Esophagus muscularis mucosa (tissue), 4 donors: ENCODE measurements around the gene CACNA1G. TPM values are rescaled to one million over a fixed set of nuclear protein-coding genes. Genes with fewer than 3 reads are reported as not detected.

Experiments
- DNase-seq: peaks from one replicate; pipeline ENCODE4 v3.0.0-alpha.2; 2017; ENCODE audit errors: extremely low spot score
- H3K27ac ChIP-seq, 4 donors: fragments of 200-600 bp; sonication (generic); replicated peaks in 1 of 4; 1 replicate in 3 of 4; 2 replicates in 1 of 4; pipeline ENCODE4 v1.5.1; 2016 to 2019; ENCODE audit warnings: mild to moderate bottlenecking in 1 of 4
- H3K27me3 ChIP-seq, 4 donors: fragments of 200-600 bp; sonication (generic); one replicate each; pipeline versions ENCODE4 v1.5.1 to v1.6.0; 2016 to 2019
- H3K36me3 ChIP-seq, 4 donors: fragments of 200-600 bp; sonication (generic); one replicate each; pipeline ENCODE4 v1.5.1; 2016 to 2019
- H3K4me1 ChIP-seq, 4 donors: fragments of 200-600 bp; sonication (generic); one replicate each; pipeline ENCODE4 v1.5.1; 2016 to 2019
- H3K4me3 ChIP-seq, 4 donors: fragments of 200-600 bp; sonication (generic); 1 replicate in 2 of 4; 2 replicates in 2 of 4; pipeline ENCODE4 v1.5.1; 2016 to 2019; ENCODE audit warnings: mild to moderate bottlenecking in 4 of 4, moderate library complexity in 1 of 4
- H3K9me3 ChIP-seq, 4 donors: fragments of 200-600 bp; sonication (generic); 1 replicate in 3 of 4; 2 replicates in 1 of 4; pipeline ENCODE4 v1.5.1; 2016 to 2019
- EP300 ChIP-seq: sonication (generic); formaldehyde crosslinking; IDR thresholded peaks from one replicate; pipeline ENCODE4 v1.6.1; 2017; ENCODE audit warnings: antibody characterized with exemption
- POLR2A ChIP-seq: fragments of 450-650 bp; IDR thresholded peaks from one replicate; pipeline ENCODE4 v1.6.1; 2017; ENCODE audit warnings: antibody characterized with exemption, moderate library complexity, mild to moderate bottlenecking, low read depth
- POLR2AphosphoS5 ChIP-seq, 2 donors: sonication (generic); formaldehyde crosslinking; IDR thresholded peaks; one replicate each; pipeline ENCODE4 v1.6.1; 2017; ENCODE audit warnings: antibody characterized with exemption in 2 of 2
- WGBS: methylation state at CpG from one replicate; pipeline ENCODE4 v1.1.5; 2018; 5-methylcytosine and 5-hydroxymethylcytosine counted together
- intact Hi-C: fragments of 100-400 bp; cut with DNase I; formaldehyde crosslinking; loops from one replicate; pipeline ENCODE4 v1.15.1; 2023
- total RNA-seq, 4 donors: library from RNA; depleted of rRNA; stranded (reverse); fragments of >200 nt; gene quantifications; one replicate each; pipeline versions ENCODE4 v1.1.0 to v1.2.1, GENCODE V29; 2016
- TF ChIP-seq, protein P1 (sequence below), 3 experiments: fragments of 200-600 bp in 2 of 3; fragments of 450-650 bp in 1 of 3; sonication (generic) in 2 of 3; IDR thresholded peaks; one replicate each; pipeline ENCODE4 v1.5.1; 2017 to 2019; ENCODE audit warnings: antibody characterized with exemption in 3 of 3, mild to moderate bottlenecking in 2 of 3, moderate library complexity in 1 of 3

CACNA1G gene
- total RNA-seq: under 1 TPM in 3 of 4 donors, not detected in 1; 0.39 to 0.63 (median 0.50) TPM

DNA sequence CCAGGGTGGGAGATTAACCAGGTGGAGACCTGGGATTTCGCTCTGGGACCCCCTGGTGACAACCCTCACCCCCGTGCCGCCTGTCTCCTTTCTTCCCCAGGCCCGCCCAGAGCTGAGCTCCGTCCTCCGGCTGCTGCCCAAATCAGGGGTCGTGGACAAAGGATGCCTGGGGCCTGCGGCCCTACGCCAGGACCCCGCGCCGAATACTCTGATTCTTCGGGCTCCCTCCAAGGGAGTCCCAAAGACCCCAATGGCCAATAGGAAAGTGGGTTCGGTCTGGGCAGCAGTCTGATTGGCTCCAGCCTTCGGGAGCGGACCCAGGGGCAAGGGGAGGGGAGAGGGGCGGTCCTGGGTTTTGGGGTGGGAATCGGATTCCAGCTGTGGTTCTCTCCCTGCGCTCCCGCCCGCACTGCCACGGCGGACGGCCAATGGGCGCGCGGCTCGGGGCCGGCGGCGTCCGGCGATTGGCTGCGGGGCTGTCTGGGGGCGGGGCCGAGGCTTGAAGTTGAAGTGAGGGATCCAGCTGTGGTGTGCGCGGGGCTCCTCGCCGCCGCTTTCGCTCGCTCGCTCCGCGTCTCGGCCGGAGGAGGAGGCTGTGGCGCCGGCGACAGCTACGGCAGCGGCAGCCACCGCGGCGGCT, at the start of gene CACNA1G:
Gene CACNA1G, plus strand, starts transcription at position 531 of the 640 bp plus-strand sequence. CDS start 745 bp downstream, outside the sequence.
- intact Hi-C loops: loop anchor here (5.0 kb wide), 1 partner anchor 127 kb away; no protein-coding TSS in a partner anchor
- H3K36me3 ChIP-seq: peaks cover 3 to 14% (median 11%) of the 10 kb centered on the region in 4 donors
- TF ChIP-seq, protein P1, sequence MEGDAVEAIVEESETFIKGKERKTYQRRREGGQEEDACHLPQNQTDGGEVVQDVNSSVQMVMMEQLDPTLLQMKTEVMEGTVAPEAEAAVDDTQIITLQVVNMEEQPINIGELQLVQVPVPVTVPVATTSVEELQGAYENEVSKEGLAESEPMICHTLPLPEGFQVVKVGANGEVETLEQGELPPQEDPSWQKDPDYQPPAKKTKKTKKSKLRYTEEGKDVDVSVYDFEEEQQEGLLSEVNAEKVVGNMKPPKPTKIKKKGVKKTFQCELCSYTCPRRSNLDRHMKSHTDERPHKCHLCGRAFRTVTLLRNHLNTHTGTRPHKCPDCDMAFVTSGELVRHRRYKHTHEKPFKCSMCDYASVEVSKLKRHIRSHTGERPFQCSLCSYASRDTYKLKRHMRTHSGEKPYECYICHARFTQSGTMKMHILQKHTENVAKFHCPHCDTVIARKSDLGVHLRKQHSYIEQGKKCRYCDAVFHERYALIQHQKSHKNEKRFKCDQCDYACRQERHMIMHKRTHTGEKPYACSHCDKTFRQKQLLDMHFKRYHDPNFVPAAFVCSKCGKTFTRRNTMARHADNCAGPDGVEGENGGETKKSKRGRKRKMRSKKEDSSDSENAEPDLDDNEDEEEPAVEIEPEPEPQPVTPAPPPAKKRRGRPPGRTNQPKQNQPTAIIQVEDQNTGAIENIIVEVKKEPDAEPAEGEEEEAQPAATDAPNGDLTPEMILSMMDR (IDR thresholded peaks at IDR 0.05): no peak
- peak in 1 of 2 donors; percentile 39 for TF ChIP-seq POLR2AphosphoS5 (IDR thresholded peaks at IDR 0.05)
- H3K9me3 ChIP-seq: no peaks in the 10 kb centered on the region
- peak within 1 kb of the TSS; percentile 58 to 73 (median 62) for H3K4me3 ChIP-seq
- peak; percentile 98 for DNase-seq
- H3K4me1 ChIP-seq: peaks cover 41 to 61% (median 56%) of the 10 kb centered on the region in 4 donors
- WGBS: 0% methylated on average over 22 of the region's 56 CpGs
- H3K27me3 ChIP-seq: peaks cover 3 to 96% (median 50%) of the 10 kb centered on the region in 4 donors
- no peak within 1 kb of the TSS for H3K27ac ChIP-seq

DNA sequence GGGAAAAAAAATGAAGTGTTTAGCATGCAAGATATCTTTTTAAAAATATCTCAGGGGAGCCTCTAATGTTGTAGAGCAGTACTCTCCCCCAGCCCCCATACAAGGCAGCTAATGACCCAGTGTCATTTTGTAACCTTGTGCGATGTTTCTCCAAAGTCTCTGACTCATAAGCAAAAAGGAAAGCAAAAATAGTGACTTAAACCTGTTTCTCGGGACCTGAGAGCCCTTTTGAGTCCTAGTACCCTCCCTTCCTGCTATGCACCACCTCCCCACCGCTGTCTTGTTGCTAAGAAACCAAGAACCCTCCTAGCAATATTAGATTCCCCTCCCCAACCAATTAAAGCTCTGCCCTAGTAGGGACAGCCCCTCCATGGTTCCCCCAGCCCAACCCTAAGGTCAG, 49.5 kb upstream of the CACNA1G start:
- Histone ChIP-seq H3K27me3 (no peaks in the 10 kb centered on the region), H3K9me3 (no peaks in the 10 kb centered on the region), H3K27ac (no peak overlapping the region), H3K4me1 (peaks cover 29 to 35% (median 31%) of the 10 kb centered on the region in 4 donors), H3K36me3 (no peaks in the 10 kb centered on the region), H3K4me3 (no peak overlapping the region)
- intact Hi-C loops: no loop called here
- no peak for DNase-seq
- TF ChIP-seq POLR2AphosphoS5 (IDR thresholded peaks at IDR 0.05): no peak
- no peak for TF ChIP-seq EP300
- TF ChIP-seq POLR2A: no peak
- TF ChIP-seq, protein P1 (IDR thresholded peaks at IDR 0.05): no peak
- WGBS: 61% methylated on average over 3 of the region's 3 CpGs

DNA sequence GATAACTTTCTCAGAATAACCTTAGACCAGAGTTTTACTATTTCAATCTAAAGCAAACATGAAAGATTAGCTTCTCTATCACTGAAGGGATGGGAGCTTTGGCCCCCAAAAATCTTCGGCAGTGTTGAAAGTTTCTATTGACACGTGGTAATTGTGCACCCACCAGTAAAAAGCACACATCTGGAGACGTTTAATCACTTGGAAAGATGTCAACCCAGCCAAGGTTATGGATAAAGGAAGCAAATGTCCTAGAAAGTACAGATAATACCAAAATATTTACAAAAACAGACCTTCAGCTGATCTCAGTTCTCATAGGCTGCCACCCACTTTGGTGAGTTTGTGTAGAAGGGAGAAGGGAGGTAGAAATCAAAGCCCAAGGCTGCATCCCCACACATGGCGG, 47.0 kb upstream of the CACNA1G start:
- no peak overlapping the region for H3K27ac ChIP-seq
- intact Hi-C loops: no loop called here
- DNase-seq: no peak
- H3K27me3 ChIP-seq: no peaks in the 10 kb centered on the region
- H3K9me3 ChIP-seq: no peaks in the 10 kb centered on the region
- H3K4me3 ChIP-seq: no peak overlapping the region
- H3K36me3 ChIP-seq: no peaks in the 10 kb centered on the region
- H3K4me1 ChIP-seq: peaks cover 21 to 26% (median 24%) of the 10 kb centered on the region in 4 donors
- TF ChIP-seq POLR2AphosphoS5 (IDR thresholded peaks at IDR 0.05) (no peak), POLR2A (no peak), EP300 (no peak)
- TF ChIP-seq, protein P1 (IDR thresholded peaks at IDR 0.05): no peak
- 67% methylated on average over 4 of the region's 4 CpGs for WGBS

DNA sequence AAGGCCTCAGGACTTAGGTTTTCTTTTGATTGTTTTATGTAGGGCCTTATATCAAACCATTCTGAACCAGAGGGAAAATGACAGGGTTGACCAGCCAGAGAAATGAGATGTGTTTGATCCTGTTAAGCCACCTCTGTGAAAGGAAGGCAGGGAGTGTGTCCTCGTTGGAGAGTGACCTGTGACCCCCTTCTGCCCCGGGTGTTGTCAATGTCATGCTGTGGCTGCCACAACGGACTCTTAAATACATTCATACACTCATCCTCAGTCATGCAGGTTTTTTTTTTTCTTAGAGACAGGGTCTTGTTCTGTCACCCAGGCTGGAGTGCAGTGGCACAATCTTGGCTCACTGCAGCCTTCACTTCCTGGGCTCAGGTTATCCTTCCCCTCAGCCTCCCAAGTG, 46.1 kb upstream of the CACNA1G start:
- Histone ChIP-seq H3K27ac (peak overlapping the region in 1 of 4 donors; percentile 45), H3K36me3 (no peaks in the 10 kb centered on the region), H3K4me1 (peaks cover 13 to 22% (median 17%) of the 10 kb centered on the region in 4 donors), H3K9me3 (no peaks in the 10 kb centered on the region), H3K27me3 (no peaks in the 10 kb centered on the region), H3K4me3 (no peak overlapping the region)
- DNase-seq: no peak
- WGBS: 82% methylated on average over 3 of the region's 3 CpGs
- TF ChIP-seq POLR2AphosphoS5 (IDR thresholded peaks at IDR 0.05) (no peak), EP300 (no peak), POLR2A (no peak)
- TF ChIP-seq, protein P1 (IDR thresholded peaks at IDR 0.05): no peak
- intact Hi-C loops: no loop called here
